ENCODE data around the gene SLC23A2. TPM values are rescaled to one million over a fixed set of nuclear protein-coding genes. Genes with fewer than 3 reads are reported as not detected.

Gene SLC23A2
- total RNA-seq, 1 experiment from 2014 or later: 16.3 TPM

- Histone ChIP-seq H3K79me2 (ENCODE audit: insufficient read depth, low read length) (peaks cover 35% of the 10 kb centered on the region), H3K9me2 (ENCODE audit: insufficient read depth) (no peaks in the 10 kb centered on the region), H3K4me2 (ENCODE audit: low read length) (no peak overlapping the region), H3K9ac (ENCODE audit: low read length) (no peak overlapping the region), H3K4me1 (ENCODE audit: control insufficient read depth in 1 of 2, insufficient read depth in 2 of 2, low read length in 2 of 2) (peaks cover 0 to 2% of the 10 kb centered on the region in 2 experiments; a peak in 1 of 4 replicates), H2AFZ (ENCODE audit: low read depth, low read length, poor library complexity, severe bottlenecking) (no peak overlapping the region), H3K36me3 (ENCODE audit: control insufficient read depth in 1 of 2, insufficient read depth in 2 of 2, low read length in 2 of 2) (peaks cover 4 to 18% of the 10 kb centered on the region in 2 experiments; a peak in 2 of 4 replicates), H3K27me3 (ENCODE audit: insufficient read depth, low read length) (no peaks in the 10 kb centered on the region), H3K27ac (ENCODE audit: low read depth, low read length) (no peak overlapping the region), H4K20me1 (ENCODE audit: insufficient read depth) (no peaks in the 10 kb centered on the region), H3K4me3 (replicated peaks in 1 of 2; ENCODE audit: low read depth in 1 of 2, low read length in 2 of 2) (no peak overlapping the region), H3K9me3 (ENCODE audit: control insufficient read depth in 1 of 2, insufficient read depth in 1 of 2, low read depth in 1 of 2, low read length in 2 of 2) (no peaks in the 10 kb centered on the region)
- ChIA-PET RAD21 (ENCODE audit: low non-redundant PET in 1 of 2, low total read pairs in 2 of 2, uncharacterized antibody in 2 of 2, unreplicated experiment in 2 of 2) (no interaction called here), POLR2A (no interaction called here), CTCF (no interaction called here)
- ATAC-seq (no peak), DNase-seq (ENCODE audit: low read depth, low spot score) (no peak)
- intact Hi-C loops (cut with micrococcal nuclease): no loop called here
- TF ChIP-seq CTCF (IDR thresholded peaks at IDR 0.05 in 2 of 3, conservative IDR thresholded peaks at IDR 0.05 in 1 of 3; ENCODE audit: borderline replicate concordance in 1 of 3, insufficient read depth in 1 of 3, low read depth in 2 of 3, low read length in 2 of 3) (no peak), SIN3A (IDR thresholded peaks at IDR 0.05; ENCODE audit: low read depth) (no peak), POLR2AphosphoS5 (IDR thresholded peaks at IDR 0.05; ENCODE audit: low read depth, low read length) (no peak), YY1 (IDR thresholded peaks at IDR 0.05; ENCODE audit: extremely low read depth, insufficient replicate concordance, low read depth, low read length) (no peak), ATF3 (IDR thresholded peaks at IDR 0.05) (no peak)
- BruUV-seq (replicated peaks): no TSS peak
Measured at GRCh38 chr20:4971064-4971463, 30.2 kb downstream of the SLC23A2 start.

- Histone ChIP-seq H3K4me2 (ENCODE audit: low read length) (no peak overlapping the region), H3K9ac (ENCODE audit: low read length) (no peak overlapping the region), H3K27me3 (ENCODE audit: insufficient read depth, low read length) (no peaks in the 10 kb centered on the region), H3K36me3 (ENCODE audit: control insufficient read depth in 1 of 2, insufficient read depth in 2 of 2, low read length in 2 of 2) (peaks cover 4 to 18% of the 10 kb centered on the region in 2 experiments; a peak in 2 of 4 replicates), H3K27ac (ENCODE audit: low read depth, low read length) (no peak overlapping the region), H3K9me2 (ENCODE audit: insufficient read depth) (no peaks in the 10 kb centered on the region), H3K4me1 (ENCODE audit: control insufficient read depth in 1 of 2, insufficient read depth in 2 of 2, low read length in 2 of 2) (no peaks in the 10 kb centered on the region), H3K4me3 (replicated peaks in 1 of 2; ENCODE audit: low read depth in 1 of 2, low read length in 2 of 2) (no peak overlapping the region), H4K20me1 (ENCODE audit: insufficient read depth) (no peaks in the 10 kb centered on the region), H2AFZ (ENCODE audit: low read depth, low read length, poor library complexity, severe bottlenecking) (no peak overlapping the region), H3K79me2 (ENCODE audit: insufficient read depth, low read length) (peaks cover 19% of the 10 kb centered on the region), H3K9me3 (ENCODE audit: control insufficient read depth in 1 of 2, insufficient read depth in 1 of 2, low read depth in 1 of 2, low read length in 2 of 2) (no peaks in the 10 kb centered on the region)
- intact Hi-C loops (cut with micrococcal nuclease): loop anchor here (1.0 kb wide), 1 partner anchor 12 kb away; no protein-coding TSS in a partner anchor
- BruUV-seq (replicated peaks): no TSS peak
- no peak for DNase-seq (ENCODE audit: low read depth, low spot score)
- POLR2A ChIA-PET: no interaction called here
- CTCF ChIA-PET: interaction anchor here (1.3 kb wide), 1 partner anchor 12 kb away, joined by 4 read pairs; no protein-coding TSS in a partner anchor
- TF ChIP-seq FOSL1 (IDR thresholded peaks at IDR 0.05; ENCODE audit: low read depth): no peak
- no peak for TF ChIP-seq POLR2A (IDR thresholded peaks at IDR 0.05; ENCODE audit: borderline replicate concordance, extremely low read depth, insufficient read depth, insufficient read length)
- RAD21 ChIA-PET (ENCODE audit: low non-redundant PET in 1 of 2, low total read pairs in 2 of 2, uncharacterized antibody in 2 of 2, unreplicated experiment in 2 of 2): no interaction called here
- no peak for ATAC-seq
Measured at GRCh38 chr20:4967752-4968477, 33.4 kb downstream of the SLC23A2 start.
